Endothelial cell of umbilical vein (primary cell): Measurements from ENCODE around the gene N4BP2.

ENCODE experiments used
- EZH2 ChIP-seq: IDR thresholded peaks from 2 replicates; pipeline ENCODE4 v1.6.1; 2012; ENCODE audit warnings: borderline replicate concordance, low read depth, mild to moderate bottlenecking, moderate library complexity, low read length, inconsistent platforms; ENCODE audit not compliant: severe bottlenecking
- FOS ChIP-seq: IDR thresholded peaks from 2 replicates; pipeline ENCODE4 v1.6.1; 2011; ENCODE audit warnings: mild to moderate bottlenecking, low read length, moderate library complexity, borderline replicate concordance; ENCODE audit not compliant: insufficient read depth
- MYC ChIP-seq: IDR thresholded peaks from one replicate; pipeline ENCODE4 v1.6.1; 2011; ENCODE audit warnings: mild to moderate bottlenecking, low read depth, low read length
- POLR2A ChIP-seq: IDR thresholded peaks from 2 replicates; pipeline ENCODE4 v1.6.1; 2012; ENCODE audit warnings: low read depth, mild to moderate bottlenecking, control low read depth, low read length
- POLR2AphosphoS5 ChIP-seq: IDR thresholded peaks from 2 replicates; pipeline ENCODE4 v1.6.1; 2012; ENCODE audit warnings: low read depth, mild to moderate bottlenecking, control low read depth, low read length, moderate library complexity; ENCODE audit not compliant: insufficient read depth
- TF ChIP-seq, protein P1 (sequence below), 2 donors: IDR thresholded peaks; 1 replicate in 1 of 2; 2 replicates in 1 of 2; pipeline ENCODE4 v1.5.1; 2011; ENCODE audit warnings: low read length in 2 of 2, mild to moderate bottlenecking in 2 of 2, moderate library complexity in 2 of 2, control low read depth in 1 of 2, inconsistent platforms in 1 of 2, low read depth in 1 of 2; ENCODE audit not compliant: insufficient read depth in 1 of 2; ENCODE audit errors: extremely low read depth in 1 of 2
- TF ChIP-seq, protein P2 (sequence below): IDR thresholded peaks from 2 replicates; pipeline ENCODE4 v1.6.1; 2011; ENCODE audit not compliant: insufficient read depth, insufficient read length

DNA sequence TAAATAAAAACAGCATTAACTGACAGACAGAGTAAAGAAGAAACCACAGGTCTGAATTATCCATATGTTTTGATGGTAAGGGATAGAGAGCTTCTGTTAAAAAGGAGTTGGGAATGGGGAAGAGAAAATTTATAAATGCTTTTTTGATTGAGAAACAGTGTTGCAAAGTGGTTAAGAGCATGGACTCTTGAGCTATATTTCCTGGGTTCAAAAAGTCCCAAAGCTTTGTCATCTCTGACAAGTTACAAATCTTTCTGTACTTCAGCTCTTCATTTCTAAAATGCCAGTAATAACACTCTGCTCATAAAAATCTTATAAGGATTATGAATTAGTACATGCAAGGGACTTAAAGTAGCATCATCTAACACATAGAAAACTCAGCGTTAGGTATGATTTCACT is 62.2 kb downstream of the N4BP2 start:
- TF ChIP-seq, protein P1, sequence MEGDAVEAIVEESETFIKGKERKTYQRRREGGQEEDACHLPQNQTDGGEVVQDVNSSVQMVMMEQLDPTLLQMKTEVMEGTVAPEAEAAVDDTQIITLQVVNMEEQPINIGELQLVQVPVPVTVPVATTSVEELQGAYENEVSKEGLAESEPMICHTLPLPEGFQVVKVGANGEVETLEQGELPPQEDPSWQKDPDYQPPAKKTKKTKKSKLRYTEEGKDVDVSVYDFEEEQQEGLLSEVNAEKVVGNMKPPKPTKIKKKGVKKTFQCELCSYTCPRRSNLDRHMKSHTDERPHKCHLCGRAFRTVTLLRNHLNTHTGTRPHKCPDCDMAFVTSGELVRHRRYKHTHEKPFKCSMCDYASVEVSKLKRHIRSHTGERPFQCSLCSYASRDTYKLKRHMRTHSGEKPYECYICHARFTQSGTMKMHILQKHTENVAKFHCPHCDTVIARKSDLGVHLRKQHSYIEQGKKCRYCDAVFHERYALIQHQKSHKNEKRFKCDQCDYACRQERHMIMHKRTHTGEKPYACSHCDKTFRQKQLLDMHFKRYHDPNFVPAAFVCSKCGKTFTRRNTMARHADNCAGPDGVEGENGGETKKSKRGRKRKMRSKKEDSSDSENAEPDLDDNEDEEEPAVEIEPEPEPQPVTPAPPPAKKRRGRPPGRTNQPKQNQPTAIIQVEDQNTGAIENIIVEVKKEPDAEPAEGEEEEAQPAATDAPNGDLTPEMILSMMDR (IDR thresholded peaks at IDR 0.05; ENCODE audit: extremely low read depth in 1 of 2, insufficient read depth in 1 of 2, low read depth in 1 of 2, low read length in 2 of 2), result no peak
- TF ChIP-seq EZH2 (no peak), POLR2AphosphoS5 (no peak), POLR2A (no peak), FOS (no peak), MYC (no peak)
- TF ChIP-seq, protein P2, sequence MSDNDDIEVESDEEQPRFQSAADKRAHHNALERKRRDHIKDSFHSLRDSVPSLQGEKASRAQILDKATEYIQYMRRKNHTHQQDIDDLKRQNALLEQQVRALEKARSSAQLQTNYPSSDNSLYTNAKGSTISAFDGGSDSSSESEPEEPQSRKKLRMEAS, result no peak
